HG02798 (cell line): ENCODE measurements around the gene LCN9.

Source experiments
- ATAC-seq: cut with Tn5 transposase; IDR thresholded peaks from one replicate; pipeline ENCODE4 v1.9.1; 2021; ENCODE audit warnings: mild to moderate bottlenecking; ENCODE audit not compliant: unreplicated experiment, poor library complexity

LCN9 gene

DNA sequence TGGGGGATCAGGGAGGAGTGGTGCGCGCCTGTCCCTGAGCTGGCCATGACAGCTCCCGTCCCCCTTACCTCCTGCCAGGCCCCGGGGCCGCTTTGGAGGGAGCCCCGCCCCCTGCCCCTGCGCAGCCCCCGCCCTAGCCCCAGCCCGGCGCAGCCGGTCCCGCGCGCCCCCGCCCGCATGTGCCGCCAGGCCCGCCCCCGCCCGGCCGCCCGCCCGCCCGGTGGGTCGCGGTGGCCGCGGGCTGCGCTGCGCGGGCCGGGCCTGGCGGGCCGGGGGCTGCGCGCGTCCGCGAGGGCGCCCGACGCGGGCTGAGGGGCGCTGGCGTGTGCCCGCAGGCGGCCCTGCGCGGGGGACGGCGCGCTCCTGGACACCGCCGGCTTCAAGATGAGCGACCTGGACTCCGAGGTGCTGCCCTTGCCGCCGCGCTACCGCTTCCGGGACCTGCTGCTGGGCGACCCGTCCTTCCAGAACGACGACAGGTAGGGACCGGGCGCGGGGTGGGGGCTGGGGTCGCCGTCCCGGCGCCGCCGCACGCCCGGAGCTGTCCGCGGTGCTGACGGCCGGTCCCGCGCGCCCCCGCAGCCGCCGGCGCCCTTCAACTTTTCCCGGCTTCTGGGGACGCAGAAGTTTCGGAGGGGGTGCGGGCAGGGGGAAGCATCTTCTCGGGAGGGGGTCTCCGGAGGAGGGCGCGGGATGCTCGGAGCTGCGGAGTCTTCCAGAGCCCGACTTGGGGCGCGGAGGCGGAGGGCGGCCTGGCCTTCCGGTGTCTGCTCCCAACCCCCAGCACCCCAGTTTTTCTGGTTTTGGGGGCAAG lies 51.3 kb downstream of the LCN9 start:
- no peak for ATAC-seq

DNA sequence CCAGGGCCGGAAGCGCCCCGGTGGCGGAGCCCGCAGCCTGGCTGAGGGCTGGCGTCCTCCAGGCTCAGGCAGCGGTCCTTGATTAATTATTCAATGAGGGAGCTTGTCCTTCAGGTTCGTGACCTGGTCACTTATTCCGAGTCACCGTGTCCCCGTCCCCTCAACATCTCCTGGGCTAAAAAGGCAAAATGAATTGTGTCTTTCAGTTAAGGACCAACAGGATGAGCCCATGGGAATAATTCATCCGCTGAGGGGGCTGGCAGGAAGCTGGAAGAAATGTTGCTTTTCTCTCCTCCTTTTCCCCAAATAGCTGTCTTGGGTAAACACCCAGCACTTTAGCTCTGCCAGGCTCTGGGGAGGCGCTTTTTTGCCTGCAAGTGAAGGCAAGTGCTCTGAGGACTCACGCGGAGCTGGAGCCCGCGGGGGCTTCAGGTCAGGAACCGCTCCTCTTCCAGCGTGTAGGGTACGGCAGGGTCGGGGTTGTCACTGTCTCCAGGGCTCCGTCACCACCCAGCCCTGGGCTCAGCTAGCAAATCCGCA lies 52.0 kb downstream of the LCN9 start:
- ATAC-seq = no peak

DNA sequence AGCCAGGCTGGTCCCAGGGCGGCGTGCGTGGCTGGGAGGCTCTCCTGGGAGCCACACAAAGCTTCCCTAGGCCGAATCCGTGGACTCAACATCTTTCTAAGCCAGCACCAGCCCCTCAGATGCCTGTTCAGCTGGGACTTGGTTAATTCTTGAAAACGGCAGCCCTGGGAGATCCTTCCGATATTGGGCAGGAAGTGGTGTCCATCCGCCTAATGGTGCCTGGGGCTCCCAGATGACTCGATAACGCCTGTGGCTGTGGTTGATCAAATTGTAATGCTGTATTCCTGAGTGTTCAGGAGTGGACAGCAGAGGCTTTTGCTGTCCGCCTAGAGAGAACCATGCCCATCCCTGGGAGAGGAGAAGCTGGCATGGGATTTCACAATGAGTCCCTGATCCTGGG lies 52.9 kb downstream of the LCN9 start:
- ATAC-seq = no peak
